Mucosa of gallbladder (tissue), 1 donor: ENCODE data around the gene BMP15. TPM values are rescaled to one million over a fixed set of nuclear protein-coding genes. Genes with fewer than 3 reads are reported as not detected.

Source experiments
- DNase-seq: peaks from one replicate; pipeline ENCODE4 v3.0.0-alpha.2; 2020; ENCODE audit warnings: low spot score
- total RNA-seq: library from RNA; stranded (reverse); gene quantifications from one replicate; pipeline ENCODE4 v1.2.1, GENCODE V29; 2021
- donor health status: DM: no; HTN: no; CAD: no.

The BMP15 gene
- not detected for total RNA-seq

- no peak for DNase-seq
Measured at GRCh38 chrX:50910685-50911176, at the start of gene BMP15. TSS of gene BMP15 (plus strand) at chrX:50910735. CDS start at chrX:50910784, 49 bp downstream.

DNA sequence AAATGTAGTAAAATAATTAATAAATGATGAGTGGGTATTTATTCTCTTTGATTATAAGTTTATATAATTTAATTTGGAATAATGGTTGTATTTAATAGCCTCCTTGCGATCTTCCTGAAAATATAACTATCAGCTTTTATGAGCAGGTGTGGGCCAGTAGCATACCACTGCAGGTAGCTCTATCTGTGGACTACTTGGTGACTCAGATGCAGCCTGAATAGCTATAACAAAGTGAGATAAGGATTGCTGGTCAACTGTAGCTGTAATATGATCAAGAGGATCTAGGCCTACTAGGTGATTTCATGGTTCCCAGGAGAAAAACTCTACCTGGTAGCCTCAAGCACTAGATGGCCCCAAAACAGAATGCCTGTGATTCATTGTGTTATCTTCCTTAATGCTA lies 47.1 kb upstream of the BMP15 start:
- DNase-seq, result no peak

GRCh38 chrX:50865311-50865710 lies 45.2 kb upstream of the BMP15 start:
- DNase-seq, result no peak

DNA sequence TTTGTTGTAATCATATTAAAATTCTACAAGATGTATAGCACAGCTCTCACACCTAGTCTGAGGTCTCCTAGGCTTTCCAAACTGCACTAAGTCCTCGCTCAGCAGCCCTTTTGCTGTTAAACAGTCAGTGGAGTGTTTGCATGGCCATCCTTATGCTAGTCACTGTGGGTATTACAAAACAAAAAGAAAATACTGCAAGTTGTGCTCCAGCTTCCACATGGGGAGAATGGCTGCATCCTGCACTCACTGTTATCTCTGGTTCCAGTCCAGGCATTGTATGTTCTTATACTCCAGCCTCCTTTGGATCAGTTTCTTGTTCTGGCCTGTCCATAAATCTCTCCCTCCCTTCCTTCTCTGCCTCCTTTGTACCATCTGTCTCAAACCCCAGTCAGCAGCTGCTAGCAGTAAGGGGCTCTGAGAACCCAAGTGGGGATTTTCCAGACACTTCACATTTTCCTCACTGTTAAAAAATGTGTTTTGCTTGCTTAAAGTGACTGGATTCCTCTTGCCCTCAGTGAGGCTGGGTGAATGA lies 38.5 kb upstream of the BMP15 start:
- DNase-seq, result no peak

DNA sequence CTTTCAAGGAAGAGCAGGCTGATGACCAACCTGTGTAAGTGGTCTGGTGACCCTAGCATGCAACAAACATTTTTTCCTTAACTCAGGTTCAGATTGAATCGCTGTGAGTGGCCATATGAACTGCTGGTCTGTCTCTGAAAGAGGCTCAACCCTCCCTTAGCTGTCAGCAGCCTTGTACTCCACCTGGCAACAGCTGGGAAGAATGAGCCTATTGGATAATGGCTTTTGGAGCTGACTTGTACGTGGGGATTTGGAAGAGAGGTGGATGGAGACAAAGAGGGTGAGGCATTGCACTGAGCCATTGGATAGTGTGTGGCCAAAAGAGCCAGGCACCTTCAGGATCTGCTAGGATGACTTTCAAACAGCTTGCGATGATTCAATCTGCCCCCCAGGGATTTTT lies 35.7 kb upstream of the BMP15 start:
- DNase-seq, result no peak

DNA sequence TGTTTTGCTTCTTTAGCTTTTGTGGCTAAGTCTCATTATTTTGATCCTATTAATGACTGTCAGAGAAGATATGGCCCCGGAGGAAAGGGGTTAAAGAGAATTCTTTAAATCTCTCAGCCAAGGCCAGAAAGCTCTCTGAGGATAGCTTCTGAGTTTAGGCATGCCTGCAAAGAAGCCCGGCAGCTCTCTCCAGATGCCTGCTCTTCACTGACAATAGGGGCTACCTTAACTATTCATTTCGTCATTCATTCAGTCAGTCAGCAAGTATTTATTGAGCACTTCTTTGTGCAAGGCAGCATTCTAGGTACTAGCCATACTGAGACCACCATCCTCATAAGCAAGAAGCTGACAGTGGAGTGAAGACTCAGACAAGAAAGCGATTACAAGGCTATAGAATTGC lies 34.0 kb upstream of the BMP15 start:
- DNase-seq, result no peak

- DNase-seq, result no peak
Measured at GRCh38 chrX:50877310-50877709, 33.2 kb upstream of the BMP15 start.

- DNase-seq, result no peak
Measured at GRCh38 chrX:50881028-50881427, 29.5 kb upstream of the BMP15 start.

DNA sequence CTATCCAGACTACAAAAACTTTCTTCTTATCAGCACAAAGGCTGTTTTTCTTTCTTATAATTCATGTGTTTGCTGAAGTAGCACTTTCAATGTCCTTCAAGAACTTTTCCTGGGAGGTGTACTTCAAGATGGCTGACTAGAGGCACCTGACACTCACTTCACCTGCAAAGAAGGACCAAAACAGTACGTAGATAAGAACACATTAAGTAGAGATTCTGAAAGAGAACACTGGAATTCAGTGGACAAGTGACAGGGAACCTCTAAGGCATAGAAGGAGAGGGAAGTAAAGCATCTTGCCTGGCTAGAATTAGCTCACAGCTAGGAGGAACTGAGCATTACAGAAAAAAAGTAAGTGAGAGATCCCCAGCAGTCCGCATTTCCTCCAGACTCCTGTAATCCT lies 21.7 kb upstream of the BMP15 start:
- DNase-seq, result no peak

- DNase-seq, result no peak
Measured at GRCh38 chrX:50889582-50889981, 21.0 kb upstream of the BMP15 start.

DNA sequence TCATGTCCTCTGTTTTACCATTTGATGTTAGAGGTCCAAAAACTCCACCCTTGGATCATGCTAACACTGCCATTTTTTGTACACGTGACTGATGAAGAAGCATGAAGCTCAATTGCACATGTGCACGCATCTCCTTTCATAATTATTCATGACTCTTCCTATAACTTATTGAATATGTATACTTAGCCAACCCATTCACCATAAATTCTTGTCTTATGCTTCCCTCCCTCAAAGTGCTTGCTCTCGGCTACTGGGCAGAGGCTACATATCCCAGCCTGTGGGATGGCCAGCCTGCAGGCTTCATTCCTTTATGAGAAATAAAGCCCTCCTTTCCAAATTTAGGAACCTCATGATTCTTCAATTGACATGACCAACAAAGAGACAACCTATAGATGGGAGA lies 17.5 kb upstream of the BMP15 start:
- DNase-seq, result no peak

- no peak for DNase-seq
Measured at GRCh38 chrX:50893466-50893865, 17.1 kb upstream of the BMP15 start.

GRCh38 chrX:50905334-50905733 lies 5.2 kb upstream of the BMP15 start:
- no peak for DNase-seq

- no peak for DNase-seq
Measured at GRCh38 chrX:50913520-50913919, 3.0 kb downstream of the BMP15 start.

GRCh38 chrX:50920132-50920531 lies 9.6 kb downstream of the BMP15 start:
- DNase-seq, result no peak

DNA sequence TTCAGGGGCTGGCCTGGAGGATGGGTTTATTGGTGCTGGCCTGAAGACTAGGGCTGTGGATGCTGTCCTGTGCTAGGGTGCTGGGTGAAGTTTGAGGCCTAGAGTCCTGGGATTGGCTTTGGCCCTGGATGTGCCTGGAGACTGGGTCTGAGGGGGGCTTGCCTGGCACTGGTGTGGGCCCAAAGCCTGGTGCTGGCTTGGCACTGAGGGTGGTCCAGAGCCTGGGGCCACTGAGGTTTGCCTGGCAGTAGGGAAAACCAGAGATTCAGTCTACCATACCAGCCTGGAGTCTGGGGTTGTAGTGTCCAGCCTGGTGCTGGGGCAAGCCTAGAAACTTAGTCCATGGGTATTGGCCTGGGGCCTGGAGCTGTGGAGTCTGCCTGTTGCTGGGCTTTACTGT lies 16.6 kb downstream of the BMP15 start:
- DNase-seq, result no peak

DNA sequence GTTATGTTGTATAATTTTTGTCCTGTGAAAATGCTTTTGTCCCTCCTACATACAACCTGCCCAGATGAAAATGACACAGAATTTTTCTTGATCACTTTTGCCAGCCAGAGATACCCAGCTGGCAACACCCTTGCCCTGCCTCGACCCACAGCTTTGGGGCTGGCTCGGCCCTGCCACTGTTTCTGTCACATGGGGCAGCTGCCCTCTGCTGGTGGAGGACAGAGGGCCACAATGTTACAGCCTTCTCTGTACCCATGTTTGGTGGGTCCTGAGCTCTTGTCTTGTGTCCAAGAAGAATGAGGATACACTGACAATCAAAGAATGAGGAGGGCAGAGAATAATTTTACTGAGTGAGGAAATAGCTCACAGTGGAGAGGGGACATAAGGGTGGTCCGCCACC lies 31.1 kb downstream of the BMP15 start:
- DNase-seq, result no peak

DNA sequence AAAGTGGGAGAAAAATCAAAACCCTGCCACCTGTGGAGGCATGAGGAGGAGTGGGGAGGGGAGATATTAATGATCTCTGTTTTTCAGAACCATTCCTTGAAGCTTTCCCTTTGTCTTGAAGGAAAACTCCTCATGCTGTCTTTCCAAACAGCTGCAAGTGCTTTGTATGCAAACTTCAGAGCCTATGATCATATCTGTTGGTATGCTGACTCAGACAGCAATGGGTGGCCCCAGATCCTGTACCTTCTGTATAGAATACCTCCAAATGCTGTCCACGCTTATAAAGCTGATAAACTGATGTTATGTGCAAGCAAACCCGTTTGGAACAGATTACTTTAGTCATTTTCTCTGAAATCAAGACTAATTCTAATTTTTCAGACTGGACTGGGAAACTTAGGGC lies 31.9 kb downstream of the BMP15 start:
- no peak for DNase-seq

DNA sequence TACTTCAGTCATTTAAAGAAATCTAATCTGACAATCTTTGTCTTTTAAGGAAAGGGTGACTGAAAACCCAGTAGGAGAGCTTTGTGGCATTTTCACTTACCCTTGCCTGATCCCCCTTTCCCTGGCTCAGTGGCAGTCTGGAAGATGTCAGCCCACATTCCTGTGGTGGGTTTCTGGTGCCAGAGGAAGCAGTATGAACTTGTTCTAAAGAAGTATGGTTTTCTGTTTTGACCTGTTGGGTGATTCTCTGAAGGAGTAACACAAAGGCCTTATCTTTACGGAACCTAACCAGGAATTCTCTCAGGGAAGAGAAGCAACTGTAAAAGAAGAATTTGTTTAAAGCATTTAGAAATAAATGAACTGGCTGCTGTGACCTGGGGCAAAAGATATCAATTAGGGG lies 41.9 kb downstream of the BMP15 start:
- DNase-seq, result no peak

DNA sequence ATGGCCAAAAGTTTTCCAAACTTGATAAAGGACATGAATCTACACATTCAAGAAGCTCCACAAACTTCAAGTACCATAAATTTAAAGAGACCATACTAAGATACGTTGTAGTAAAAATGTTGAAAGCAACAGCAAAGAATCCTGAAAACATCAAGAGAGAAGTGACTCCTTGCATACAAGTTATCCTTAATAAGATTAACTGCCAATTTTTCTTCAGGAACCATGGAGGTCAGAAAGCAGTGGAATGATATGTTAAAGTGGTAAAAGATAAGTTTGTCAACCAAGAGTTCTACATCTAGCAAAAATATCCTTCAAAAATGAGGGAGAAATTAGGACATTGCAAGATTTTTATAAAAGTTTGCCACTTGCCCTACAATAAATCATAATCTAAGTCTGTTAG lies 43.3 kb downstream of the BMP15 start:
- no peak for DNase-seq

- DNase-seq, result no peak
Measured at GRCh38 chrX:50962156-50962555, 51.6 kb downstream of the BMP15 start.

GRCh38 chrX:50963842-50964241 lies 53.3 kb downstream of the BMP15 start:
- DNase-seq, result no peak
